ENCODE measurements around the gene NOVA2. TPM values are rescaled to one million over a fixed set of nuclear protein-coding genes. Genes with fewer than 3 reads are reported as not detected.

The NOVA2 gene
- total RNA-seq, 1 experiment from 2014 or later: 2.5 TPM

DNA sequence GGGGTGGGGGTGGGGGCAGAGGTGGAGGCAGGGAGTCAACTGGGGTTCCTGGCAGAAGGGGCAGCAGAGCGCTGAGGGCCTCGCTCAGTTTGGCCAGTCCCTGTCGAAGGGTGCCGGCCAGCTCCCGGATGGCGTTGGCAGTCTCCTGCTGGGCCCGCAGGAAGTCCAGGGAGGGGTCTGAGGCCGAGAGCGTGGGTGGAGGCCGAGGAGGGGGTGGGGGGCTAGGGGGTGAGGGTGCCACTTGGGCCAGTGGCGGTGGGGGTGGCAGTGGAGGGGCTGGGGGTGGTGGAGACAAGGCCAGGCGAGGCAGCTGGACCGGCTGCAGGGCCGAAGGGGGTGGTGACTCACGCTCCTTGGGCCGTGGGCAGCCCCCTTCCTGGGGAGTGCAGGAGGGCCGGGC lies 82.8 kb downstream of the NOVA2 start:
- POLR2A ChIA-PET: no interaction called here
- H4K20me1 ChIP-seq (ENCODE audit: insufficient read depth): no peaks in the 10 kb centered on the region
- H3K4me1 ChIP-seq (ENCODE audit: control insufficient read depth in 1 of 2, insufficient read depth in 2 of 2, low read length in 2 of 2): peaks cover 0 to 4% of the 10 kb centered on the region in 2 experiments; a peak in 1 of 4 replicates
- H3K9ac ChIP-seq (ENCODE audit: low read length): no peak overlapping the region
- intact Hi-C loops (cut with micrococcal nuclease): no loop called here
- H3K9me2 ChIP-seq (ENCODE audit: insufficient read depth): no peaks in the 10 kb centered on the region
- no peak overlapping the region for H3K4me3 ChIP-seq (replicated peaks in 1 of 2; ENCODE audit: low read depth in 1 of 2, low read length in 2 of 2)
- no peaks in the 10 kb centered on the region for H3K9me3 ChIP-seq (ENCODE audit: control insufficient read depth in 1 of 2, insufficient read depth in 1 of 2, low read depth in 1 of 2, low read length in 2 of 2)
- DNase-seq (ENCODE audit: low read depth, low spot score): no peak
- H3K4me2 ChIP-seq (ENCODE audit: low read length): no peak overlapping the region
- H3K27me3 ChIP-seq (ENCODE audit: insufficient read depth, low read length): no peaks in the 10 kb centered on the region
- ATAC-seq: no peak
- TF ChIP-seq REST (IDR thresholded peaks at IDR 0.05; ENCODE audit: low read depth) (no peak), SRF (IDR thresholded peaks at IDR 0.05; ENCODE audit: low read depth) (no peak), FOSL1 (IDR thresholded peaks at IDR 0.05; ENCODE audit: low read depth) (no peak), JUND (IDR thresholded peaks at IDR 0.05) (no peak), MAX (IDR thresholded peaks at IDR 0.05) (no peak), ZNF274 (IDR thresholded peaks at IDR 0.05; ENCODE audit: low read depth, low read length) (no peak), CBX3 (IDR thresholded peaks at IDR 0.05; ENCODE audit: low read depth) (no peak), ZFX (IDR thresholded peaks at IDR 0.05) (no peak), CEBPB (IDR thresholded peaks at IDR 0.05; ENCODE audit: low read depth) (no peak), ZBTB33 (IDR thresholded peaks at IDR 0.05; ENCODE audit: extremely low read depth, insufficient replicate concordance, low read length) (no peak)
- TF ChIP-seq, protein P1, sequence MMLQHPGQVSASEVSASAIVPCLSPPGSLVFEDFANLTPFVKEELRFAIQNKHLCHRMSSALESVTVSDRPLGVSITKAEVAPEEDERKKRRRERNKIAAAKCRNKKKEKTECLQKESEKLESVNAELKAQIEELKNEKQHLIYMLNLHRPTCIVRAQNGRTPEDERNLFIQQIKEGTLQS (IDR thresholded peaks at IDR 0.05): no peak
- H3K79me2 ChIP-seq (ENCODE audit: insufficient read depth, low read length): no peaks in the 10 kb centered on the region
- H2AFZ ChIP-seq (ENCODE audit: low read depth, low read length, poor library complexity, severe bottlenecking): no peak overlapping the region
- H3K27ac ChIP-seq (ENCODE audit: low read depth, low read length): no peak overlapping the region
- H3K36me3 ChIP-seq (ENCODE audit: control insufficient read depth in 1 of 2, insufficient read depth in 2 of 2, low read length in 2 of 2): no peaks in the 10 kb centered on the region
- CTCF ChIA-PET: no interaction called here
- RAD21 ChIA-PET (ENCODE audit: low non-redundant PET in 1 of 2, low total read pairs in 2 of 2, uncharacterized antibody in 2 of 2, unreplicated experiment in 2 of 2): no interaction called here
- no TSS peak for BruUV-seq (replicated peaks)
